ENCODE data around the gene SERPINB10. TPM values are rescaled to one million over a fixed set of nuclear protein-coding genes. Genes with fewer than 3 reads are reported as not detected.

SERPINB10 gene
- total RNA-seq, 1 experiment from 2014 or later, result not detected

DNA sequence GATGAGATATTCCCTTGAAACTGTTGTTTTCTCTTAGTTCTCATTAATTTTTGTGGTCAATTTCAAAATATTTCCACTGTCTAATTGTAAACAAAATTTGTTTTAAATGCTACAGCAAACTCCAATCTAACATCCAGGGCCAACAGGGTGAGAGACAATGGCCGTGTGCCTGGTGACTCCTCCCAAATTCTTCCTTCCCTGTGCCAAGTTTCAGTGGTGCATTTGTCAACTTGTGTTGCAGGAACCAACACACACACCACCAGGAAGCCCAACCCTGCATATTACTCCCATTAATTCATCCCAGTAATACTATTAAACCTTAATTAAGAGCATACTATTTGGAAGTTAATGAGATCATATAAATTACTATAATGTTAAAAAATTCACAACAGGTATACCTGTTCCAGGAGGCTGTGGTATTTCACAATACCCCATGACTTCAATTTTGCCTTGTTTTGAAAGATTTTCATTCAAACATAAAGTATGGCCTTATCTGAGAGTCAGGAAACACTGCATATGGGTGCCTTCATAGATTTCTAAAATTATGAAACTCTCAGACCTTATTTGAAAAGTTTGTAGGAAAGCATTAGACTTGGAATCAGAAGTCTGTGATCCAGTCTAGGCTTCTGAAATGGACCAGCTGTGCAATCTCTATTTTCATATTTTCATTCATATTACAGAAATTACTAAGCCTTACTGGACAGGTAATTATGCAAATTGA lies 19.1 kb upstream of the SERPINB10 start (continued):
- TF ChIP-seq, protein P1, sequence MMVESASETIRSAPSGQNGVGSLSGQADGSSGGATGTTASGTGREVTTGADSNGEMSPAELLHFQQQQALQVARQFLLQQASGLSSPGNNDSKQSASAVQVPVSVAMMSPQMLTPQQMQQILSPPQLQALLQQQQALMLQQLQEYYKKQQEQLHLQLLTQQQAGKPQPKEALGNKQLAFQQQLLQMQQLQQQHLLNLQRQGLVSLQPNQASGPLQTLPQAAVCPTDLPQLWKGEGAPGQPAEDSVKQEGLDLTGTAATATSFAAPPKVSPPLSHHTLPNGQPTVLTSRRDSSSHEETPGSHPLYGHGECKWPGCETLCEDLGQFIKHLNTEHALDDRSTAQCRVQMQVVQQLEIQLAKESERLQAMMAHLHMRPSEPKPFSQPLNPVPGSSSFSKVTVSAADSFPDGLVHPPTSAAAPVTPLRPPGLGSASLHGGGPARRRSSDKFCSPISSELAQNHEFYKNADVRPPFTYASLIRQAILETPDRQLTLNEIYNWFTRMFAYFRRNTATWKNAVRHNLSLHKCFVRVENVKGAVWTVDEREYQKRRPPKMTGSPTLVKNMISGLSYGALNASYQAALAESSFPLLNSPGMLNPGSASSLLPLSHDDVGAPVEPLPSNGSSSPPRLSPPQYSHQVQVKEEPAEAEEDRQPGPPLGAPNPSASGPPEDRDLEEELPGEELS (CRISPR knock-in tag; IDR thresholded peaks at IDR 0.05), result no peak
- TF ChIP-seq, protein P2, sequence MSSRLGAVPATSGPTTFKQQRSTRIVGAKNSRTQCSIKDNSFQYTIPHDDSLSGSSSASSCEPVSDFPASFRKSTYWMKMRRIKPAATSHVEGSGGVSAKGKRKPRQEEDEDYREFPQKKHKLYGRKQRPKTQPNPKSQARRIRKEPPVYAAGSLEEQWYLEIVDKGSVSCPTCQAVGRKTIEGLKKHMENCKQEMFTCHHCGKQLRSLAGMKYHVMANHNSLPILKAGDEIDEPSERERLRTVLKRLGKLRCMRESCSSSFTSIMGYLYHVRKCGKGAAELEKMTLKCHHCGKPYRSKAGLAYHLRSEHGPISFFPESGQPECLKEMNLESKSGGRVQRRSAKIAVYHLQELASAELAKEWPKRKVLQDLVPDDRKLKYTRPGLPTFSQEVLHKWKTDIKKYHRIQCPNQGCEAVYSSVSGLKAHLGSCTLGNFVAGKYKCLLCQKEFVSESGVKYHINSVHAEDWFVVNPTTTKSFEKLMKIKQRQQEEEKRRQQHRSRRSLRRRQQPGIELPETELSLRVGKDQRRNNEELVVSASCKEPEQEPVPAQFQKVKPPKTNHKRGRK (CRISPR knock-in tag; IDR thresholded peaks at IDR 0.05; ENCODE audit: borderline replicate concordance), result no peak
- TF ChIP-seq, protein P3, sequence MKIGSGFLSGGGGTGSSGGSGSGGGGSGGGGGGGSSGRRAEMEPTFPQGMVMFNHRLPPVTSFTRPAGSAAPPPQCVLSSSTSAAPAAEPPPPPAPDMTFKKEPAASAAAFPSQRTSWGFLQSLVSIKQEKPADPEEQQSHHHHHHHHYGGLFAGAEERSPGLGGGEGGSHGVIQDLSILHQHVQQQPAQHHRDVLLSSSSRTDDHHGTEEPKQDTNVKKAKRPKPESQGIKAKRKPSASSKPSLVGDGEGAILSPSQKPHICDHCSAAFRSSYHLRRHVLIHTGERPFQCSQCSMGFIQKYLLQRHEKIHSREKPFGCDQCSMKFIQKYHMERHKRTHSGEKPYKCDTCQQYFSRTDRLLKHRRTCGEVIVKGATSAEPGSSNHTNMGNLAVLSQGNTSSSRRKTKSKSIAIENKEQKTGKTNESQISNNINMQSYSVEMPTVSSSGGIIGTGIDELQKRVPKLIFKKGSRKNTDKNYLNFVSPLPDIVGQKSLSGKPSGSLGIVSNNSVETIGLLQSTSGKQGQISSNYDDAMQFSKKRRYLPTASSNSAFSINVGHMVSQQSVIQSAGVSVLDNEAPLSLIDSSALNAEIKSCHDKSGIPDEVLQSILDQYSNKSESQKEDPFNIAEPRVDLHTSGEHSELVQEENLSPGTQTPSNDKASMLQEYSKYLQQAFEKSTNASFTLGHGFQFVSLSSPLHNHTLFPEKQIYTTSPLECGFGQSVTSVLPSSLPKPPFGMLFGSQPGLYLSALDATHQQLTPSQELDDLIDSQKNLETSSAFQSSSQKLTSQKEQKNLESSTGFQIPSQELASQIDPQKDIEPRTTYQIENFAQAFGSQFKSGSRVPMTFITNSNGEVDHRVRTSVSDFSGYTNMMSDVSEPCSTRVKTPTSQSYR (CRISPR knock-in tag; IDR thresholded peaks at IDR 0.05), result no peak

DNA sequence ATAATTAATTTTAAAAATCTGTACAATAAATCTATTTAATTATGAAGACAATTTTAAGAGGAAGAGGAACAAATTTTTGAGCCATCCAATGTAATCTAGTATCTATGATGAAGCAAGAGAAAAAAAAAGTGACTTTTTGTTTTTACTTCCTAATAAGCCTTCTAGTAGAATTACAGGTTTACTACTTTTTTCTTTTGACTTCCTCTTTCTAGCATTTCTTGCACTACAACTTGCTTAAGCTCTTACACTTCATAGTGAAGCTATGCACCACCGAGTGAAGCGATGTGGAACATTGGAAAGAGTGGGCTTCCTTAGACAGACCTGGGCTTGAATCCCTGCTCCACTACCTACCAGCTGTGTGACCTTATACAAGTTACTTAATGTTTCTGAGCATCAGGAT lies 18.1 kb upstream of the SERPINB10 start:
- POLR2A ChIA-PET, result no interaction called here
- no peaks in the 10 kb centered on the region for H3K27me3 Mint-ChIP-seq (ENCODE audit: low read depth)
- no peak overlapping the region for H3K27ac Mint-ChIP-seq
- no peaks in the 10 kb centered on the region for H3K9me3 Mint-ChIP-seq
- no peak overlapping the region for H3K4me3 Mint-ChIP-seq
- no peaks in the 10 kb centered on the region for H3K4me1 Mint-ChIP-seq
- CTCF ChIA-PET, result no interaction called here
- H3K36me3 Mint-ChIP-seq, result no peaks in the 10 kb centered on the region
- DNase-seq (ENCODE audit: low spot score) (no peak), ATAC-seq (no peak)
- no peak for TF ChIP-seq NFYB (CRISPR knock-in tag; conservative IDR thresholded peaks at IDR 0.05; ENCODE audit: low read depth)
- no peak for TF ChIP-seq GABPB1 (CRISPR knock-in tag; IDR thresholded peaks at IDR 0.05)
- TF ChIP-seq, protein P4, sequence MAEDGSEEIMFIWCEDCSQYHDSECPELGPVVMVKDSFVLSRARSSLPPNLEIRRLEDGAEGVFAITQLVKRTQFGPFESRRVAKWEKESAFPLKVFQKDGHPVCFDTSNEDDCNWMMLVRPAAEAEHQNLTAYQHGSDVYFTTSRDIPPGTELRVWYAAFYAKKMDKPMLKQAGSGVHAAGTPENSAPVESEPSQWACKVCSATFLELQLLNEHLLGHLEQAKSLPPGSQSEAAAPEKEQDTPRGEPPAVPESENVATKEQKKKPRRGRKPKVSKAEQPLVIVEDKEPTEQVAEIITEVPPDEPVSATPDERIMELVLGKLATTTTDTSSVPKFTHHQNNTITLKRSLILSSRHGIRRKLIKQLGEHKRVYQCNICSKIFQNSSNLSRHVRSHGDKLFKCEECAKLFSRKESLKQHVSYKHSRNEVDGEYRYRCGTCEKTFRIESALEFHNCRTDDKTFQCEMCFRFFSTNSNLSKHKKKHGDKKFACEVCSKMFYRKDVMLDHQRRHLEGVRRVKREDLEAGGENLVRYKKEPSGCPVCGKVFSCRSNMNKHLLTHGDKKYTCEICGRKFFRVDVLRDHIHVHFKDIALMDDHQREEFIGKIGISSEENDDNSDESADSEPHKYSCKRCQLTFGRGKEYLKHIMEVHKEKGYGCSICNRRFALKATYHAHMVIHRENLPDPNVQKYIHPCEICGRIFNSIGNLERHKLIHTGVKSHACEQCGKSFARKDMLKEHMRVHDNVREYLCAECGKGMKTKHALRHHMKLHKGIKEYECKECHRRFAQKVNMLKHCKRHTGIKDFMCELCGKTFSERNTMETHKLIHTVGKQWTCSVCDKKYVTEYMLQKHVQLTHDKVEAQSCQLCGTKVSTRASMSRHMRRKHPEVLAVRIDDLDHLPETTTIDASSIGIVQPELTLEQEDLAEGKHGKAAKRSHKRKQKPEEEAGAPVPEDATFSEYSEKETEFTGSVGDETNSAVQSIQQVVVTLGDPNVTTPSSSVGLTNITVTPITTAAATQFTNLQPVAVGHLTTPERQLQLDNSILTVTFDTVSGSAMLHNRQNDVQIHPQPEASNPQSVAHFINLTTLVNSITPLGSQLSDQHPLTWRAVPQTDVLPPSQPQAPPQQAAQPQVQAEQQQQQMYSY (CRISPR knock-in tag; IDR thresholded peaks at IDR 0.05), result no peak
- no peak for TF ChIP-seq JAZF1 (CRISPR knock-in tag; IDR thresholded peaks at IDR 0.05)
- TF ChIP-seq, protein P5, sequence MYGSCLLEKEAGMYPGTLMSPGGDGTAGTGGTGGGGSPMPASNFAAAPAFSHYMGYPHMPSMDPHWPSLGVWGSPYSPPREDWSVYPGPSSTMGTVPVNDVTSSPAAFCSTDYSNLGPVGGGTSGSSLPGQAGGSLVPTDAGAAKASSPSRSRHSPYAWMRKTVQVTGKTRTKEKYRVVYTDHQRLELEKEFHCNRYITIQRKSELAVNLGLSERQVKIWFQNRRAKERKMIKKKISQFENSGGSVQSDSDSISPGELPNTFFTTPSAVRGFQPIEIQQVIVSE (CRISPR knock-in tag; IDR thresholded peaks at IDR 0.05; ENCODE audit: borderline replicate concordance), result no peak
- TF ChIP-seq, protein P6, sequence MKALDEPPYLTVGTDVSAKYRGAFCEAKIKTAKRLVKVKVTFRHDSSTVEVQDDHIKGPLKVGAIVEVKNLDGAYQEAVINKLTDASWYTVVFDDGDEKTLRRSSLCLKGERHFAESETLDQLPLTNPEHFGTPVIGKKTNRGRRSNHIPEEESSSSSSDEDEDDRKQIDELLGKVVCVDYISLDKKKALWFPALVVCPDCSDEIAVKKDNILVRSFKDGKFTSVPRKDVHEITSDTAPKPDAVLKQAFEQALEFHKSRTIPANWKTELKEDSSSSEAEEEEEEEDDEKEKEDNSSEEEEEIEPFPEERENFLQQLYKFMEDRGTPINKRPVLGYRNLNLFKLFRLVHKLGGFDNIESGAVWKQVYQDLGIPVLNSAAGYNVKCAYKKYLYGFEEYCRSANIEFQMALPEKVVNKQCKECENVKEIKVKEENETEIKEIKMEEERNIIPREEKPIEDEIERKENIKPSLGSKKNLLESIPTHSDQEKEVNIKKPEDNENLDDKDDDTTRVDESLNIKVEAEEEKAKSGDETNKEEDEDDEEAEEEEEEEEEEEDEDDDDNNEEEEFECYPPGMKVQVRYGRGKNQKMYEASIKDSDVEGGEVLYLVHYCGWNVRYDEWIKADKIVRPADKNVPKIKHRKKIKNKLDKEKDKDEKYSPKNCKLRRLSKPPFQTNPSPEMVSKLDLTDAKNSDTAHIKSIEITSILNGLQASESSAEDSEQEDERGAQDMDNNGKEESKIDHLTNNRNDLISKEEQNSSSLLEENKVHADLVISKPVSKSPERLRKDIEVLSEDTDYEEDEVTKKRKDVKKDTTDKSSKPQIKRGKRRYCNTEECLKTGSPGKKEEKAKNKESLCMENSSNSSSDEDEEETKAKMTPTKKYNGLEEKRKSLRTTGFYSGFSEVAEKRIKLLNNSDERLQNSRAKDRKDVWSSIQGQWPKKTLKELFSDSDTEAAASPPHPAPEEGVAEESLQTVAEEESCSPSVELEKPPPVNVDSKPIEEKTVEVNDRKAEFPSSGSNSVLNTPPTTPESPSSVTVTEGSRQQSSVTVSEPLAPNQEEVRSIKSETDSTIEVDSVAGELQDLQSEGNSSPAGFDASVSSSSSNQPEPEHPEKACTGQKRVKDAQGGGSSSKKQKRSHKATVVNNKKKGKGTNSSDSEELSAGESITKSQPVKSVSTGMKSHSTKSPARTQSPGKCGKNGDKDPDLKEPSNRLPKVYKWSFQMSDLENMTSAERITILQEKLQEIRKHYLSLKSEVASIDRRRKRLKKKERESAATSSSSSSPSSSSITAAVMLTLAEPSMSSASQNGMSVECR (CRISPR knock-in tag; IDR thresholded peaks at IDR 0.05; ENCODE audit: borderline replicate concordance), result no peak
- TF ChIP-seq, protein P7, sequence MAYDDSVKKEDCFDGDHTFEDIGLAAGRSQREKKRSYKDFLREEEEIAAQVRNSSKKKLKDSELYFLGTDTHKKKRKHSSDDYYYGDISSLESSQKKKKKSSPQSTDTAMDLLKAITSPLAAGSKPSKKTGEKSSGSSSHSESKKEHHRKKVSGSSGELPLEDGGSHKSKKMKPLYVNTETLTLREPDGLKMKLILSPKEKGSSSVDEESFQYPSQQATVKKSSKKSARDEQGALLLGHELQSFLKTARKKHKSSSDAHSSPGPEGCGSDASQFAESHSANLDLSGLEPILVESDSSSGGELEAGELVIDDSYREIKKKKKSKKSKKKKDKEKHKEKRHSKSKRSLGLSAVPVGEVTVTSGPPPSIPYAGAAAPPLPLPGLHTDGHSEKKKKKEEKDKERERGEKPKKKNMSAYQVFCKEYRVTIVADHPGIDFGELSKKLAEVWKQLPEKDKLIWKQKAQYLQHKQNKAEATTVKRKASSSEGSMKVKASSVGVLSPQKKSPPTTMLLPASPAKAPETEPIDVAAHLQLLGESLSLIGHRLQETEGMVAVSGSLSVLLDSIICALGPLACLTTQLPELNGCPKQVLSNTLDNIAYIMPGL (CRISPR knock-in tag; IDR thresholded peaks at IDR 0.05), result no peak
- TF ChIP-seq, protein P3 (CRISPR knock-in tag; IDR thresholded peaks at IDR 0.05), result no peak
